Endothelial cell of umbilical vein (primary cell): Measurements from ENCODE around the gene UBFD1. TPM values are rescaled to one million over a fixed set of nuclear protein-coding genes. Genes with fewer than 3 reads are reported as not detected.

Experiments used
- BruUV-seq: library from RNA; stranded (reverse); fragments of 400-500 nt; replicated peaks from 2 replicates; lab custom pipeline; 2021; lab: Mats Ljungman, UMichigan
- CTCF ChIA-PET: fragments of 300-600, 350-600 bp; sonication (Branson Sonifier 250); formaldehyde crosslinking; loops from one replicate; lab custom pipeline; 2021; ENCODE audit warnings: antibody characterized with exemption, inconsistent platforms; lab: Charles Lee
- POLR2A ChIA-PET: fragments of 300-600, 350-600 bp; sonication (Branson Sonifier 250); formaldehyde crosslinking; loops from one replicate; lab custom pipeline; 2021; ENCODE audit warnings: antibody characterized with exemption, inconsistent platforms; lab: Charles Lee
- DNase-seq: peaks from one replicate; pipeline ENCODE4 v3.0.0-alpha.2; 2011; ENCODE audit warnings: low read depth, low spot score
- FAIRE-seq: peaks from 2 replicates; lab custom pipeline; 2011; peaks lifted over from hg19 to GRCh38; lab: Jason Lieb, UNC
- H2AFZ ChIP-seq: 2 replicates; pipeline ENCODE4 v1.6.0; 2012; ENCODE audit warnings: low read depth, low read length, control low read depth, inconsistent platforms
- H3K27ac ChIP-seq: 2 replicates; pipeline ENCODE4 v1.5.1; 2011; ENCODE audit warnings: low read depth, mild to moderate bottlenecking, control low read depth, low read length, moderate library complexity; ENCODE audit not compliant: insufficient read depth
- H3K27me3 ChIP-seq, 2 experiments: 2 replicates each; pipeline versions ENCODE4 v1.6.0 to v1.6.1; 2011; ENCODE audit warnings: low read length in 2 of 2, mixed read lengths in 1 of 2; ENCODE audit not compliant: control insufficient read depth in 2 of 2, insufficient read depth in 2 of 2
- H3K36me3 ChIP-seq, 2 experiments: 2 replicates in 1 of 2; 3 replicates in 1 of 2; pipeline ENCODE4 v1.5.1; 2011; ENCODE audit warnings: low read length in 2 of 2, mild to moderate bottlenecking in 1 of 2, moderate library complexity in 1 of 2; ENCODE audit not compliant: control insufficient read depth in 2 of 2, insufficient read depth in 2 of 2; ENCODE audit errors: extremely low read depth in 1 of 2
- H3K4me1 ChIP-seq: 3 replicates; pipeline ENCODE4 v1.5.1; 2011; ENCODE audit warnings: mild to moderate bottlenecking, low read length; ENCODE audit not compliant: control insufficient read depth, insufficient read depth; ENCODE audit errors: extremely low read depth
- H3K4me2 ChIP-seq: 2 replicates; pipeline ENCODE4 v1.6.1; 2011; ENCODE audit warnings: low read length, control low read depth, mixed read lengths; ENCODE audit not compliant: insufficient read depth
- H3K4me3 ChIP-seq, 3 experiments: fragments of 200-600 bp in 1 of 3; sonication (generic), shearing (Covaris generic) in 1 of 3; replicated peaks in 1 of 3; 2 replicates each; pipeline ENCODE4 v1.5.1; 2011 to 2016; ENCODE audit warnings: control low read depth in 3 of 3, low read length in 3 of 3, mild to moderate bottlenecking in 2 of 3, inconsistent platforms in 1 of 3, low read depth in 1 of 3, moderate library complexity in 1 of 3; ENCODE audit not compliant: insufficient read depth in 1 of 3
- H3K79me2 ChIP-seq: 2 replicates; pipeline ENCODE4 v1.6.0; 2012; ENCODE audit warnings: low read length, inconsistent platforms; ENCODE audit not compliant: control insufficient read depth, insufficient read depth
- H3K9ac ChIP-seq: replicated peaks from 2 replicates; pipeline ENCODE3; 2011; ENCODE audit warnings: low read length, control low read depth; ENCODE audit not compliant: insufficient read depth; ENCODE audit errors: extremely low read depth
- H3K9me1 ChIP-seq: replicated peaks from 3 replicates; pipeline ENCODE4 v1.6.0; 2011; ENCODE audit warnings: mild to moderate bottlenecking, low read length; ENCODE audit not compliant: control insufficient read depth, insufficient read depth; ENCODE audit errors: extremely low read depth
- H3K9me3 ChIP-seq: replicated peaks from 2 replicates; pipeline ENCODE4 v1.5.1; 2012; ENCODE audit warnings: low read length, inconsistent platforms; ENCODE audit not compliant: control insufficient read depth, insufficient read depth
- H4K20me1 ChIP-seq: replicated peaks from 2 replicates; pipeline ENCODE3; 2011; ENCODE audit warnings: mild to moderate bottlenecking, low read length; ENCODE audit not compliant: control insufficient read depth, insufficient read depth; ENCODE audit errors: extremely low read depth
- POLR2AphosphoS5 ChIP-seq: IDR thresholded peaks from 2 replicates; pipeline ENCODE4 v1.6.1; 2012; ENCODE audit warnings: low read depth, mild to moderate bottlenecking, control low read depth, low read length, moderate library complexity; ENCODE audit not compliant: insufficient read depth
- dilution Hi-C: fragments of 300-500 bp; cut with MboI; formaldehyde crosslinking; loops from one replicate; pipeline ENCODE4 v1.15.0; 2019; ENCODE audit warnings: low sequenced_read_pairs; ENCODE audit not compliant: extremely low pct_ligation_motif_present
- intact Hi-C: fragments of 100-400 bp; cut with micrococcal nuclease; formaldehyde crosslinking; loops from one replicate; pipeline ENCODE4 v1.10.0; 2022
- polyA plus RNA-seq, 4 experiments: library from polyadenylated mRNA; depleted of rRNA in 3 of 4; stranded (reverse) in 3 of 4; unstranded in 1 of 4; fragments of >200 nt; gene quantifications; 2 replicates each; pipeline versions ENCODE4 v1.2.1 to v1.2.3, GENCODE V29; 2011 to 2012; ENCODE audit warnings: missing spikeins in 1 of 4
- total RNA-seq: library from RNA; stranded (reverse); gene quantifications from 2 replicates; pipeline ENCODE4 v1.2.3, GENCODE V29; 2021

The UBFD1 gene
- total and polyA plus RNA-seq, 2 donors (not counting 3 experiments of a cell fraction or from before 2014, with no cell fraction given): 50.0 to 69.9 TPM

- H2AFZ ChIP-seq: no peak overlapping the region
- peak; percentile 10 for DNase-seq
- dilution Hi-C loops: no loop called here
- no peak overlapping the region for H3K27ac ChIP-seq
- H3K36me3 ChIP-seq: peaks cover 0 to 5% of the 10 kb centered on the region in 2 experiments
- no peak overlapping the region for H3K4me3 ChIP-seq
- H3K79me2 ChIP-seq: no peaks in the 10 kb centered on the region
- no peak overlapping the region for H3K4me2 ChIP-seq
- no peaks in the 10 kb centered on the region for H3K9me3 ChIP-seq
- intact Hi-C loops: no loop called here
- H3K4me1 ChIP-seq: peaks cover 5% of the 10 kb centered on the region
- no peaks in the 10 kb centered on the region for H3K9me1 ChIP-seq
- TF ChIP-seq POLR2AphosphoS5: no peak
- BruUV-seq: no TSS peak
- H4K20me1 ChIP-seq: no peaks in the 10 kb centered on the region
- ChIA-PET CTCF (interaction anchor here (1.3 kb wide), 1 partner anchor 19 kb away, joined by 6 read pairs; the partner anchor contains the start of gene NDUFAB1), POLR2A (no interaction called here)
- no peak overlapping the region for H3K9ac ChIP-seq
- peak; percentile 58 for FAIRE-seq
- no peaks in the 10 kb centered on the region for H3K27me3 ChIP-seq
Observed at GRCh38 chr16:23615805-23616204, 58.3 kb downstream of the UBFD1 start.

Other genes with a start within 250 kb of the UBFD1 start
- 20.7 and 24.1 TPM in 2 replicates for gene COG7, start 104.5 kb upstream of the UBFD1 start, total RNA-seq
- gene COG7, start 104.5 kb upstream of the UBFD1 start, polyA plus RNA-seq: 42.0 and 52.4 TPM in 2 replicates
- gene GGA2, start 47.2 kb upstream of the UBFD1 start, total RNA-seq: 67.5 and 73.1 TPM in 2 replicates
- gene GGA2, start 47.2 kb upstream of the UBFD1 start, polyA plus RNA-seq: 32.9 and 33.3 TPM in 2 replicates
- 10.9 and 14.7 TPM in 2 replicates for gene EARS2, start 377 bp upstream of the UBFD1 start, total RNA-seq
- 21.6 and 32.1 TPM in 2 replicates for gene EARS2, start 377 bp upstream of the UBFD1 start, polyA plus RNA-seq
- gene NDUFAB1, start 38.6 kb downstream of the UBFD1 start, total RNA-seq: 109 and 112 TPM in 2 replicates
- gene NDUFAB1, start 38.6 kb downstream of the UBFD1 start, polyA plus RNA-seq: 212 and 228 TPM in 2 replicates
- gene PALB2, start 83.6 kb downstream of the UBFD1 start, total RNA-seq: 11.8 and 15.6 TPM in 2 replicates
- gene PALB2, start 83.6 kb downstream of the UBFD1 start, polyA plus RNA-seq: 4.1 and 5.1 TPM in 2 replicates
- 80.8 and 83.5 TPM in 2 replicates for gene DCTN5, start 83.7 kb downstream of the UBFD1 start, total RNA-seq
- gene DCTN5, start 83.7 kb downstream of the UBFD1 start, polyA plus RNA-seq: 39.6 and 51.6 TPM in 2 replicates
- gene PLK1, start 121.2 kb downstream of the UBFD1 start, total RNA-seq: 100 and 109 TPM in 2 replicates
- gene PLK1, start 121.2 kb downstream of the UBFD1 start, polyA plus RNA-seq: 94.9 and 111 TPM in 2 replicates
- gene ERN2, start 155.5 kb downstream of the UBFD1 start, total RNA-seq: not detected in 2 replicates
- 0.15 TPM in 1 of 2 replicates, not detected in the other for gene ERN2, start 155.5 kb downstream of the UBFD1 start, polyA plus RNA-seq
- gene CHP2, start 197.3 kb downstream of the UBFD1 start, total RNA-seq: not detected in 2 replicates
- not detected in 2 replicates for gene CHP2, start 197.3 kb downstream of the UBFD1 start, polyA plus RNA-seq